GM18517 (cell line): ENCODE measurements around the gene GJE1.

ENCODE experiments used
- ATAC-seq: cut with Tn5 transposase; IDR thresholded peaks from one replicate; pipeline ENCODE4 v1.9.1; 2021; ENCODE audit warnings: mild to moderate bottlenecking, moderate library complexity; ENCODE audit not compliant: unreplicated experiment

Gene GJE1

GRCh38 chr6:142162780-142163179, 30.1 kb downstream of the GJE1 start:
- no peak for ATAC-seq

- no peak for ATAC-seq
Observed at GRCh38 chr6:142165227-142165626, 32.5 kb downstream of the GJE1 start.

- no peak for ATAC-seq
Observed at GRCh38 chr6:142167071-142167470, 34.3 kb downstream of the GJE1 start.

- no peak for ATAC-seq
Observed at GRCh38 chr6:142167486-142167885, 34.8 kb downstream of the GJE1 start.

- ATAC-seq, result no peak
Observed at GRCh38 chr6:142171351-142171750, 38.6 kb downstream of the GJE1 start.

DNA sequence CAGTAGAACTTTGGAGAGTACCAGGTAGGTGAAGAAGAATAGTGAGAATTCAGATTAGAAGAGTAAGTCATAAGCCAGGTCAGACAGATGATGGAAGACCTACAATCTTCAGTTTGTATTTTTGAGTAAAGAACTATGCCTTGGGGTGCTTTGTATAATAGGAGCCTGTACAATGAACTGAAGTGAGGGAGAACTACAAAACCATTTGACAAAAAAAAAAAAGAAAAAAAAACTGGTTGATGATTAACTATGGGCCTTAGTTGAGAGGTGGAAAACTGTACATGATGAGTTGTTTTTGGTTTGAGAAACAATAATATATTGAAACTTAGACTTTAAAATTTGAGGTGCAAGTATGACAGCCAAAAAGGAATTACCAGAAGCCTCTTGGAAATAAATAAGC, 40.0 kb downstream of the GJE1 start:
- ATAC-seq, result no peak

DNA sequence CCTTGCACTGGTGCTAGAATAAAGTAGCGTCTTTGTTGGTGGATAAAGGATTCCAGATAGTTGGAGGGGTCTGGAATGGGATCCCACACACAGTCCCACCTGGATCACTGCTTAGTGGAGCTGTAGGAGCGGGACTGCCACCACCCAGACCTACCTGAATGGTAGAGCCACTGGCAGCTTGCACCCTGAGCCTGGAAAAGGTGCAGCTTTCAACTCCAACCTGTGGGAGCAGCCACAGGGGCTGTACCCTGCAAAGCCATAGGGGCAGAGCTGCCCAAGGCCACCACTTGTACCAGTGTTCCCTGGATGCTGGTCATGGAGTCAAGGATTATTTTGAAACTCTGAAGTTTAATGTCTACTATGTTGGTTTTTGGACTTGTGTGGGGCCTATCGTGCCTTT, 41.3 kb downstream of the GJE1 start:
- no peak for ATAC-seq

DNA sequence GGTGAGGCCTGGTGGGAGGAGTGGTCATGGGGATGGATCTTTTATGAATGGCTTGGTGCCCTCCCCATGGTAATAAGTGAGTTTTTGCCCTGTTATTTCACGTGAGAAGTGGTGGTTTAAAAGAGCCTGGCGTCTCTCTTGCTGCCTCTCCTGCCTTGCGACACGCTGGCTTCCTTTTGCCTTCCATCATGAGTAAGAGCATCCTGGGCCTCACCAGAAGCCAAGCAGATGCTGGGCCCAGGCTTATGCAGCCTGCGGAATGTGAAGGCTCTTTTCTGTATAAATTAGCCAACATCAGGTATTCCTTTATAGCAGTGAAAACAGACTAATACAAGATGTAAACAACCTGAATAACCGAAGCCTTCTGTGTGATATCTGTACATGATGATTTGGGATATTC, 42.0 kb downstream of the GJE1 start:
- ATAC-seq, result no peak

GRCh38 chr6:142178129-142178528, 45.4 kb downstream of the GJE1 start:
- ATAC-seq, result no peak

DNA sequence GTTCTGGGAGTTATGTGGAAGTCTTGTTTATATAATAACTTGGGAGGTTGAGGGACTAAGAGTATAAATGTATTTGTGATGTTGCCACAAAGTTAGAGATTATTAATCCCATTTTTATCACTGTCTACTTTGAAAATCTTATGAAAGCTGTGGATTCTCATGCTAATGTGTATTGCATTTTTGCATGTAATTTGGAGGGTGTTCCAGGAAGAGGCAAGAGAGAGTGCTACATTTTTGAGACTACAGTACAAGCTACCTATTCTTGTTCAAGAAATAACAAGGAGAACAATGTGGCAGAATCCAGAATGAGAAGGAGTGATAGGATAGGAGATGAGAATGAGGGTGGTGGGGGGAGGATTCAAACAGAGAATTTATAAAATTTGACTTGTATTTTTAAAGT, 49.3 kb downstream of the GJE1 start:
- ATAC-seq, result no peak

- ATAC-seq, result no peak
Observed at GRCh38 chr6:142183351-142183750, 50.6 kb downstream of the GJE1 start.

GRCh38 chr6:142184307-142184706, 51.6 kb downstream of the GJE1 start:
- no peak for ATAC-seq
